CD14-positive monocyte (primary cell): ENCODE data around the gene ZNF697. TPM values are rescaled to one million over a fixed set of nuclear protein-coding genes. Genes with fewer than 3 reads are reported as not detected.
A peak's percentile ranks its signal among the peaks of the same experiment; 100 is the strongest.
"Not testable (repeated sequence)": the region's sequence is repeated elsewhere in the genome, so short reads cannot be mapped to it uniquely, and the experiment has no call there.

ENCODE experiments used
- DNase-seq, 3 donors: peaks; one replicate each; pipeline ENCODE4 v3.0.0-alpha.2; 2011 to 2022
- H2AFZ ChIP-seq: 2 replicates; pipeline ENCODE4 v1.6.0; 2012; ENCODE audit warnings: mild to moderate bottlenecking, low read depth, low read length, inconsistent platforms; ENCODE audit not compliant: insufficient read depth, poor library complexity, severe bottlenecking
- H3K27ac ChIP-seq, 2 donors: 1 replicate in 1 of 2; 2 replicates in 1 of 2; pipeline ENCODE4 v1.5.1; 2012 to 2013; ENCODE audit warnings: low read length in 2 of 2, control low read depth in 1 of 2, inconsistent platforms in 1 of 2, low read depth in 1 of 2, mild to moderate bottlenecking in 1 of 2
- H3K27me3 ChIP-seq, 2 donors: one replicate each; pipeline versions ENCODE4 v1.6.0 to v1.6.1; 2011 to 2013; ENCODE audit warnings: low read length in 2 of 2; ENCODE audit not compliant: control insufficient read depth in 2 of 2, insufficient read depth in 2 of 2
- H3K36me3 ChIP-seq, 2 donors: replicated peaks in 1 of 2; 1 replicate in 1 of 2; 2 replicates in 1 of 2; pipeline versions ENCODE4 v1.5.1 to v1.6.1; 2012 to 2013; ENCODE audit warnings: low read length in 2 of 2, control low read depth in 1 of 2, inconsistent platforms in 1 of 2, mild to moderate bottlenecking in 1 of 2; ENCODE audit not compliant: insufficient read depth in 2 of 2, control insufficient read depth in 1 of 2
- H3K4me1 ChIP-seq, 2 donors: 1 replicate in 1 of 2; 2 replicates in 1 of 2; pipeline versions ENCODE4 v1.5.1 to v1.6.1; 2012 to 2013; ENCODE audit warnings: low read length in 2 of 2, control low read depth in 1 of 2, inconsistent platforms in 1 of 2, mild to moderate bottlenecking in 1 of 2, moderate library complexity in 1 of 2; ENCODE audit not compliant: insufficient read depth in 2 of 2, control insufficient read depth in 1 of 2
- H3K4me2 ChIP-seq: replicated peaks from 2 replicates; pipeline ENCODE3; 2012; ENCODE audit warnings: low read length, moderate library complexity, mild to moderate bottlenecking; ENCODE audit not compliant: poor library complexity, severe bottlenecking; ENCODE audit errors: extremely low read depth
- H3K4me3 ChIP-seq, 3 experiments: fragments of 200-600 bp in 1 of 3; sonication (generic) in 1 of 3; replicated peaks in 1 of 3; 1 replicate in 2 of 3; 2 replicates in 1 of 3; pipeline ENCODE4 v1.5.1; 2011 to 2013; ENCODE audit warnings: low read length in 3 of 3, mild to moderate bottlenecking in 3 of 3, control low read depth in 2 of 3, low read depth in 2 of 3, inconsistent platforms in 1 of 3, moderate library complexity in 1 of 3
- H3K79me2 ChIP-seq: 2 replicates; pipeline ENCODE4 v1.6.0; 2012; ENCODE audit warnings: mild to moderate bottlenecking, control low read depth, inconsistent platforms, low read length, moderate library complexity; ENCODE audit not compliant: insufficient read depth
- H3K9ac ChIP-seq: 2 replicates; pipeline ENCODE4 v1.6.0; 2017; ENCODE audit warnings: low read length, mild to moderate bottlenecking; ENCODE audit not compliant: insufficient read depth, poor library complexity, severe bottlenecking
- H3K9me3 ChIP-seq, 2 donors: replicated peaks in 1 of 2; 1 replicate in 1 of 2; 2 replicates in 1 of 2; pipeline versions ENCODE4 v1.5.1 to v1.6.1; 2012 to 2013; ENCODE audit warnings: low read length in 2 of 2, control low read depth in 1 of 2; ENCODE audit not compliant: control insufficient read depth in 1 of 2, insufficient read depth in 1 of 2
- H4K20me1 ChIP-seq: 2 replicates; pipeline ENCODE4 v1.6.0; 2012; ENCODE audit warnings: mild to moderate bottlenecking, low read length, control low read depth, moderate library complexity; ENCODE audit not compliant: insufficient read depth
- H3K27ac Mint-ChIP-seq, 7 donors: one replicate each; pipeline ENCODE4 v1.8.0; 2020; ENCODE audit warnings: mild to moderate bottlenecking in 7 of 7, mixed read lengths in 7 of 7, moderate library complexity in 6 of 7, inconsistent platforms in 2 of 7
- H3K27me3 Mint-ChIP-seq, 3 donors: one replicate each; pipeline ENCODE4 v1.8.0; 2021 to 2022; ENCODE audit warnings: low read depth in 3 of 3, mild to moderate bottlenecking in 3 of 3, mixed read lengths in 3 of 3, moderate library complexity in 3 of 3, inconsistent platforms in 1 of 3
- H3K36me3 Mint-ChIP-seq, 2 donors: one replicate each; pipeline ENCODE4 v1.8.0; 2020; ENCODE audit warnings: mixed read lengths in 2 of 2, inconsistent platforms in 1 of 2, mild to moderate bottlenecking in 1 of 2
- H3K4me1 Mint-ChIP-seq: one replicate; pipeline ENCODE4 v1.8.0; 2020; ENCODE audit warnings: mild to moderate bottlenecking, mixed read lengths
- H3K4me3 Mint-ChIP-seq, 2 donors: one replicate each; pipeline ENCODE4 v1.8.0; 2020; ENCODE audit warnings: mild to moderate bottlenecking in 2 of 2, mixed read lengths in 2 of 2, moderate library complexity in 1 of 2
- H3K9me3 Mint-ChIP-seq, 7 donors: one replicate each; pipeline ENCODE4 v1.8.0; 2020 to 2022; ENCODE audit warnings: mixed read lengths in 7 of 7, mild to moderate bottlenecking in 6 of 7, moderate library complexity in 6 of 7, inconsistent platforms in 2 of 7
- WGBS: methylation state at CpG from one replicate; pipeline ENCODE4 v1.1.5; 2013; ENCODE audit warnings: missing lambda C conversion rate; ENCODE audit not compliant: insufficient coverage; 5-methylcytosine and 5-hydroxymethylcytosine counted together
- intact Hi-C, 2 donors: fragments of 100-400 bp; cut with micrococcal nuclease; formaldehyde crosslinking; loops; one replicate each; pipeline versions ENCODE4 v1.15.0 to v1.15.1; 2023
- polyA plus RNA-seq, 3 donors: library from polyadenylated mRNA; depleted of rRNA in 1 of 3; unstranded in 2 of 3; stranded (reverse) in 1 of 3; fragments of 300-500 nt in 2 of 3; fragments of >200 nt in 1 of 3; fragmentation: Illumina TruSeq in 2 of 3; gene quantifications; 1 replicate in 2 of 3; 2 replicates in 1 of 3; pipeline ENCODE4 v1.2.3, GENCODE V29; 2012 to 2021
- TF ChIP-seq, protein P1 (sequence below): fragments of 200-600 bp; IDR thresholded peaks from one replicate; pipeline ENCODE4 v1.8.0; 2022; ENCODE audit warnings: antibody characterized with exemption, mild to moderate bottlenecking

ZNF697 gene
- polyA plus RNA-seq, 3 donors, result 0.37 to 3.1 (median 0.49) TPM

GRCh38 chr1:119603695-119604094 lies 44.4 kb downstream of the ZNF697 start:
- H3K4me2 ChIP-seq, result no peak overlapping the region

DNA sequence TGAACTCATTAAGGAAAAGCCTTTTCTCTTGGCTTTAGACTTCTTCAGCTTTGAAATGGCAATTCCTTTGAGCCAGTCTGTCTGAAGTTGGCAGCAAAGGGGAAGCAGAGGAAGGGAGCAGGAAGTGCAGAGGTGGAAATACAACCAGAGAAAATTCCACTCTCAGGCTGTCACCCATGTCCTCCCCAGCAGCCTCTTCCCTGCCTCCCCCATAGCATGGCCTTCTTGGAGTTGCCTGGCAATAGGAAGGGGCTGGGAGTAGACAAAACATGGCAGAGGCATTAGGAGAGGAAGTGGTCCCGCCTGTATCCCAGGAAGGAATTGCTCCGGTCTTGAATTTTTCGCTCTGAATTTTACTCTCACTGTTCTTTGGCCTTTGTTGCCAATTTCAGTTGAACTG lies 44.8 kb downstream of the ZNF697 start:
- H3K9ac ChIP-seq, H3K27me3 ChIP-seq, intact Hi-C loops, DNase-seq, H3K36me3 Mint-ChIP-seq, H3K9me3 Mint-ChIP-seq, H4K20me1 ChIP-seq, H3K27me3 Mint-ChIP-seq, H3K79me2 ChIP-seq, H3K9me3 ChIP-seq, H3K4me2 ChIP-seq, H3K36me3 ChIP-seq, H2AFZ ChIP-seq: not testable (repeated sequence)
- Histone ChIP-seq H3K27ac (peak overlapping the region in 1 of 2 donors; percentile 45), H3K4me1 (peaks cover 41 to 51% of the 10 kb centered on the region in 2 donors), H3K4me3 (peak overlapping the region in 1 of 3 experiments; percentile 21)
- WGBS, result 100% methylated on average over 2 of the region's 3 CpGs
- Mint-ChIP-seq H3K4me3 (peak overlapping the region in 1 of 2 donors; percentile 51), H3K27ac (peak overlapping the region in 5 of 7 donors; percentile 33 to 69 (median 41)), H3K4me1 (peaks cover 52% of the 10 kb centered on the region)

More at GRCh38 chr1:119603695-119604094, 44.4 kb downstream of the ZNF697 start:
- no peaks in the 10 kb centered on the region for H3K79me2 ChIP-seq
- no peaks in the 10 kb centered on the region for H3K36me3 ChIP-seq
- H3K9ac ChIP-seq, result no peak overlapping the region
- H3K9me3 ChIP-seq, result no peaks in the 10 kb centered on the region
- intact Hi-C loops, result no loop called here
- H3K4me3 Mint-ChIP-seq, result peak overlapping the region in 1 of 2 donors; percentile 51
- TF ChIP-seq, protein P1, sequence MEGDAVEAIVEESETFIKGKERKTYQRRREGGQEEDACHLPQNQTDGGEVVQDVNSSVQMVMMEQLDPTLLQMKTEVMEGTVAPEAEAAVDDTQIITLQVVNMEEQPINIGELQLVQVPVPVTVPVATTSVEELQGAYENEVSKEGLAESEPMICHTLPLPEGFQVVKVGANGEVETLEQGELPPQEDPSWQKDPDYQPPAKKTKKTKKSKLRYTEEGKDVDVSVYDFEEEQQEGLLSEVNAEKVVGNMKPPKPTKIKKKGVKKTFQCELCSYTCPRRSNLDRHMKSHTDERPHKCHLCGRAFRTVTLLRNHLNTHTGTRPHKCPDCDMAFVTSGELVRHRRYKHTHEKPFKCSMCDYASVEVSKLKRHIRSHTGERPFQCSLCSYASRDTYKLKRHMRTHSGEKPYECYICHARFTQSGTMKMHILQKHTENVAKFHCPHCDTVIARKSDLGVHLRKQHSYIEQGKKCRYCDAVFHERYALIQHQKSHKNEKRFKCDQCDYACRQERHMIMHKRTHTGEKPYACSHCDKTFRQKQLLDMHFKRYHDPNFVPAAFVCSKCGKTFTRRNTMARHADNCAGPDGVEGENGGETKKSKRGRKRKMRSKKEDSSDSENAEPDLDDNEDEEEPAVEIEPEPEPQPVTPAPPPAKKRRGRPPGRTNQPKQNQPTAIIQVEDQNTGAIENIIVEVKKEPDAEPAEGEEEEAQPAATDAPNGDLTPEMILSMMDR, result no peak
- H3K27me3 ChIP-seq, result no peaks in the 10 kb centered on the region
- peak overlapping the region in 3 of 7 donors; percentile 40 to 69 (median 41) for H3K27ac Mint-ChIP-seq
- H3K27me3 Mint-ChIP-seq, result peaks cover 0 to 3% (median 0%) of the 10 kb centered on the region in 3 donors
- H3K4me1 Mint-ChIP-seq, result peaks cover 52% of the 10 kb centered on the region
- H2AFZ ChIP-seq, result no peak overlapping the region
- WGBS, result no CpG with 5 or more reads among the region's 6 CpGs
- peaks cover 41 to 51% of the 10 kb centered on the region in 2 donors for H3K4me1 ChIP-seq
- peak overlapping the region in 1 of 2 donors; percentile 45 for H3K27ac ChIP-seq
- H3K9me3 Mint-ChIP-seq, result peaks cover 0 to 2% (median 0%) of the 10 kb centered on the region in 7 donors
- H3K4me3 ChIP-seq, result peak overlapping the region in 1 of 3 experiments; percentile 3
- no peaks in the 10 kb centered on the region for H4K20me1 ChIP-seq
- peak in 2 of 3 donors; percentile 29 to 32 for DNase-seq
- peaks cover 0 to 4% of the 10 kb centered on the region in 2 donors for H3K36me3 Mint-ChIP-seq

- H3K4me3 Mint-ChIP-seq, DNase-seq, H3K4me2 ChIP-seq, H3K27me3 Mint-ChIP-seq, H3K36me3 Mint-ChIP-seq, H3K9me3 ChIP-seq, H3K9ac ChIP-seq, intact Hi-C loops, H3K27me3 ChIP-seq, H3K9me3 Mint-ChIP-seq, H3K36me3 ChIP-seq, H2AFZ ChIP-seq, H4K20me1 ChIP-seq, H3K79me2 ChIP-seq: not testable (repeated sequence)
- Histone ChIP-seq H3K4me1 (peaks cover 41 to 51% of the 10 kb centered on the region in 2 donors), H3K27ac (peak overlapping the region in 1 of 2 donors; percentile 45), H3K4me3 (peak overlapping the region in 1 of 3 experiments; percentile 21)
- WGBS, result 92% methylated on average over 2 of the region's 3 CpGs
- Mint-ChIP-seq H3K4me1 (peaks cover 49% of the 10 kb centered on the region), H3K27ac (peak overlapping the region in 4 of 7 donors; percentile 19 to 69 (median 45))
These were observed 45.3 kb downstream of the ZNF697 start for GRCh38 chr1:119602789-119603188.
